Inferior parietal cortex (tissue), 1 donor: ENCODE measurements around the gene OSBPL1A.

ENCODE experiments used
- DNase-seq: peaks from one replicate; pipeline ENCODE4 v3.0.0-alpha.2; 2016; ENCODE audit errors: extremely low spot score

The OSBPL1A gene

DNA sequence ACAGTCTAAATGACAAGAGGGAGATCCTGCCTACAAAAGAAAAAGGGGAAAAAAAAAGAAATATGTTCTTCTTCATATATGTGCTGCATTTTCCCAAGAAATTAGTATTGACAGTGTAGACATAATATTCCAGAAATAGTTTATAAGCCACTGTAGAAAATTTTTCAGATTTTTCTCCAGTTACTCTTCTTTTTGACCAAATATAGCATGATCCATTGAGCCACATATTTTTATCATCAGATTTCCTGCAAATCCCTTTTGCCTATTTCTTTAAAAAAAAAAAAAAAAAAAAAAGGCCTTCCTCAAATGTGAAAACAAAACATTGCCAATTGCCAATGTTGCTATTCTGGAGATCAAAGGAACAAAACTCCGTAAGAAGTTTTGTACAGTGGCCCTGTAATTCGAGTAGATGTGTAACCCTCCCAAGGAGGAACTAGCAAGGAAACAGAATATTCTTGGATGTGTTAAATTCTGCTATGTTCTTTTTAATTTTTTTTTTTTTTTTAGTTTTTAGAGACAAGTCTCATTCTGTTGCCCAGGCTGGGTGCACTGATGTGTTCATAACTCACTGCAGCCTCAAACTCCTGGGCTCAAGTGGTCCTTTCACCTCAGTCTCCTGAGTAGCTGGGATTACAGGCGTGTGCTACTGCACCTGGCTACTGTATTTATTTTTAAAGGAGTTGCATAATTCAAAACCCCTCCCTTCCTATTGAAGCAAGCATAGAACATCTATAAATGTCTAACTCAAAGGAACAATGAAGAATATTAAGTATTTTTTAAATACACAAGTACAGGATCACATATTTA, 271.3 kb downstream of the OSBPL1A start:
- DNase-seq: no peak

GRCh38 chr18:24121625-24122024, 276.0 kb downstream of the OSBPL1A start:
- DNase-seq: no peak

GRCh38 chr18:24120676-24121075, 276.9 kb downstream of the OSBPL1A start:
- DNase-seq: no peak

- peak; percentile 91 for DNase-seq
Measured at GRCh38 chr18:24118750-24119577, 278.7 kb downstream of the OSBPL1A start.

DNA sequence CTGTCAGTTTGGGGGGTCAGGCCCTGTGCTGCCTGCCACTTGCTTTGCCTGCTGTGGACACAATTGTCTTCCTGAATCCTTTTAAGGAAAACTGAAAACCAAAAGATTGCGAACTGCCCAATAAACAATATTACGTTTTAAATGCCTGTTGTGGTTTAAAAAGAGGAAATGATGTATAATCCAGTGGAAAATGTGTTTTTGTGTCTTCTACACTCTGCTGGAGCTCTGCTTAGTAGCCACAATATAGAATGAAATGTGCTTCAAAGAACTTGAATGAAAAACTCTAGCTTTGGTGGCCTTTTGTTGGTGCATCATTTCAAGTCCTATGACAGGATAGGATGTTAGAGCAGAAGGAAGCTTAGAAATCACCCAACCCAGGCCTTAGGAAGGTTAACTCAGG, 282.0 kb downstream of the OSBPL1A start:
- DNase-seq: no peak

- no peak for DNase-seq
Measured at GRCh38 chr18:24114924-24115549, 282.6 kb downstream of the OSBPL1A start.

GRCh38 chr18:24112874-24113615, 284.6 kb downstream of the OSBPL1A start:
- no peak for DNase-seq

DNA sequence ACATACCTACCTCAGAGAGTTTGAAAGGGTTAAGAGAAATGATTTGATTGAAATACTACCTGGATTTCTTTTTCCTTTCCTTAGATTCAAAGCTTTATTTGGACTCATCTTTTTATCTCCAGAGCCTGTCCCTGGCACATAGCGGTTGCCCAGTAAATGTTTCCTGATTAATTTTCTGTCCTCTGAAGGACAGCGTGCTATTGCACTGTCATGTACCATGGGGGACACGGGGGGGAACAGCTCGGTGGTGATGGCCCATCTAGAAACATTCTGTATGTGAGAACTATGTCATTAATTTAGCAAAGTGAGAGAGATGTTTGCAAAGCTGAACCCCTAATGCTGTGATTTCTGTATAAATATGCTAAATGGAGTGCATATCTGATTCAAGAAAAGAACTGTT, 285.2 kb downstream of the OSBPL1A start:
- no peak for DNase-seq
